CD4-positive, alpha-beta T cell treated with Interleukin-4 for 1 hour (primary cell): ENCODE measurements around the gene CCNB2.
A peak's percentile ranks its signal among the peaks of the same experiment; 100 is the strongest.
"Not testable (repeated sequence)": the region's sequence is repeated elsewhere in the genome, so short reads cannot be mapped to it uniquely, and the experiment has no call there.

ENCODE experiments used
- DNase-seq, 2 donors: peaks; one replicate each; pipeline ENCODE4 v3.0.0-alpha.2; 2020 to 2022

The CCNB2 gene

DNA sequence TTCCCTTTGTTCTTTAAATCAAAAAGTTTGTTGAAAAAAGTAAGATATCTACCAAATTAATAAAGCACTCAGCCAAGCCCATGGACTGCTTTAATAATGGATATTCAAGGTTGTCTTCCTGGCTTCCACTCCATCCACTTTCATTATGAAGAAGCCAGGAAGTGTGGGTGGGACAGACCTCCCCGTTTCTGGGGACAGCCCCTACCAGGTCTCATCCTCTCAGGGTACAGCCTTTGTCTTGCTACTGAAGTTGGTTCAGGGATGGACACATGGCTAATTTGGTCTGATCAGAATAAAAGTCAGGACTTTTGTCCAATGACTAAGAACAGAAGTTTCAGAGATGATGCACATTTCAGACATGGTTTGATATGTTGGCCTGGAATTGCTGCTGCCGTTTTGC is 32.6 kb downstream of the CCNB2 start:
- no peak for DNase-seq

DNA sequence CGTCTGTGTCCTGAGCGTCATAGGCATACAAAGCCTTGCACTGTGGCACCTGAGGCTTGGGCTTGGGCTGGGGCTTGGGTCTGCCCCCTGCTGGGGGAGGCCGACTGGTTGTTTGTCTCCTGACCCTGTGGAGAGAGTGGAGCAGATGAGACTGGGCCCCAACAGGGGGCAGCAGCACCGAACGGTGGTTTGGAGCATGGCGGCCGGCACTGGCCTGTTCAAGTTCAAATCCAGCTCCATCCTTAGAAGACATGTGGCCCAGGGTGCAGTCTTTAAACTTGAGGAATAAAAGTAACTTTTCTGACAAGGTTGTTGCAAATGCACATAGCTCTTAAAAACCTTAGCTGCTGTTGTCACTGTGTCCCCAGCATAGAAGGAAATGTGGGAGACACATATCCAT is 33.3 kb downstream of the CCNB2 start:
- peak; percentile 63 to 69 for DNase-seq

DNA sequence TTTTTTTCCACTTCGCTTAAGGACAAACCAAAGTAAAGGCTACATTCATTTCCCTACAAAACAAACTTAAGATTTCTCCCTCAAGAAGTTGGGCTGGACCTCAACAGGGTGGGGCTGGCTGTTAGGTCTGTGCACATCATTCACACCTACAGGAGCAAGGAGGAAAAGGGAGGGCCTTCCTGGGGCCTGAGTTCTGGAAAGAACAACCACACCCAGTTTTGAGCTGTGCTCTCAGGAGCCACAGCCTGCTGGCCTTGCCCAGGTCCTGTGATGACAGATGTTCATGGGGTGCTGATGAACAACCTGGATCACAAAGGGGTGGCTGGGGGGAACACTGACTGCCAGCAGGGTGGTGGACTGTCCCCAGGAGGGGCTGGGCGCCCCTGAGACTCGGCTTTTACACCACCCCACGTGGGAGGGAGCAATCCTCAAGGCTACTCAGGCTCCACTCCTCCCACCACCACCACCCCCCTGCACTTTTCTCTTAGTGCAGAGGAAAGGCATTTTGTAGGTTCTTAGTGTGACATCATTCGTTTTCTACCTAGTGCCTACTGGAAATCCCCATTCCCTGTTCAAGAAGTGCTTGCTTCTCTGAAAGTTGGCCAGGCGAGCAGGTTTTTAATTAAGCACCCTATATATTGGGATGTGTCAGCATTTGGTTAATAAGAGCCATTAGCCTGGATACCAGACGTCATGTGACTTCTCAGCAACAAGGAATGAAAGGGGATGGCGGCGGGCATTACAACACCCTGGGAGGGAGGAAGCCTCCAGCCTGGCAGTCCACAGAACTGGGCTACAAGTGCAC is 35.7 kb downstream of the CCNB2 start:
- no peak for DNase-seq

DNA sequence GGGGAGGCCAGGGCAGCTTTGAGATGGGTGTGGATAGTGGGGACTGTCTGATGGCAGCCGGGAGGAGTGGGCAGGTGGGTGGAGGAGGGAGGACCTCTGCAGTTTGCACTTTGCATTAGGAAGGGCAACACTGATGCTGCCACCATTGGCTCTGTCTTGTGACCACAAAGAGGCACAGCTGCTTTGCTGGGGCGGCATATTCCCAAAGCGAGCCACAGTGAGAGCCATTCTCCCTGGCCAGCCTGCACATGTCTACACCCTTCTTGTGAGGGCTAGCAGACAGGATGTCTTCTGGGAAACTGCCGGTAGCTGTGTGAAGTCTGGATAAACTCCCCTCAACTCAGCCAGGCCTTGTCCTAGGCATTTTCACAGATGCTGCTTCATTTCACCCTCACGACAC is 38.3 kb downstream of the CCNB2 start:
- no peak for DNase-seq

DNA sequence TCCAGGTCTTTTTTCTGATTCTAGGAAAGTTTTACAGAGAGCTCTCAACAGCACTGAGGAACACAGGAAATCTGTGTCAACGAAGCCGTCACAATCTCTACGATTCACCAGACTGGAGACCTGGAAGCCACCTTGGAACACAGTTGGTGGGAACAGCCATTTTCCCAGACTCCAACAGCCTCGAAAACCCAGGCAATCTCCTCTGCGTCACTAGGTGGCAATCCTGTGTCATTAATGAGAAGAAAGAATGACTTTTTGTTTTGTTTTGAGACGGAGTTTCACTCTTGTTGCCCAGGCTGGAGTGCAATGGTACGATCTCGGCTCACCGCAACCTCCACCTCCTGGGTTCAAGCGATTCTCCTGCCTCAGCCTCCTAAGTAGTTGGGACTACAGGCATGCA is 39.6 kb downstream of the CCNB2 start:
- not testable (repeated sequence) for DNase-seq

DNA sequence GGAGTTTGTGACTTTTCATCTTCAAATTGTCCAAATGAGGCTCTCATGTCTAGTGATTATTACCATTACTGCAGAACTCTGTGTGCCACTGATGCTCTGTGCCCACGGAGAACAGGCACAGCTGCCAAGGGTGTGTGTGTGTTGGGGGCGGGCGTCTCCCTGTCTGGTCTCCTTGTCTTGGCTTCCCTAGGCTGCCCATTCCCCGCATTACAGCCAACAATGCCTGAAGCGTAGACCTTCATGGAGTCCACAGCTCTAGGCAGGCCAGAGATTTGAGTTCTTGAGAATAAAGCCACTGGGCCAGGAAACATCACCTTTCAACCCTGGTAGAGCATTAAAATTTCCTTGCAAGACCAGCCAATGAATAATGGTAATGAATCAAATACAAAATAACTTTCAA is 42.7 kb downstream of the CCNB2 start:
- DNase-seq, result no peak

DNA sequence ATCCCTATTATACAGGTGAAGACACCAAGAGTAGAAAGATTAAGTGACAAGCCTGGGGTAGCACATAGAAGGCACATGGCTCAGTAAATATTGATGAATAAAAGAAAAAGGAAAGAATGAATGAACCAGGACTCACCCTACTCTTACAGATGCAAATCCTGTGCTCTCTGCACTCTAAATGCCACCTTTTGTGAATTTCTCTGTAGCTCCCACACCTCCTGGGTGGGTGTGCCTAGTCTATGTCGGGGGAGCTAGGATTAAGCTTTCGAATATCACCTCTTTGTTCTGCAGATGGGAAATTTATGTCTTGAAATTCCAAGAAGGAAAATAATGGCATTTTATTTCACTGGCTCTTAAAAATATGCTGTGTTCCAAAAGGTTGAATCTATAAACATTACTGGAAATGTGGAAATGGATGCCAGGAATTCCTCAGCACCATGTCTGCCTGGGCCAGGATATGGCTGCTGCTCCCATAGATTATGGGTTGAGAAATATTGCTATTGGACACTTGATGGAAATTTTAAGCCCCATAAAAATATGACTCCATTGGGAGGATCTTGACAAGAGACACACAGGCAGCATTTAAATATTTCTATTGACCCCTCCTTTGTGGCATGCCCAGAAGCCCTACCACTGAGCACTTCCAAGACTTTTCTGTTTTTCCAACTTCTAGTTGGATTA is 43.3 kb downstream of the CCNB2 start:
- no peak for DNase-seq

DNA sequence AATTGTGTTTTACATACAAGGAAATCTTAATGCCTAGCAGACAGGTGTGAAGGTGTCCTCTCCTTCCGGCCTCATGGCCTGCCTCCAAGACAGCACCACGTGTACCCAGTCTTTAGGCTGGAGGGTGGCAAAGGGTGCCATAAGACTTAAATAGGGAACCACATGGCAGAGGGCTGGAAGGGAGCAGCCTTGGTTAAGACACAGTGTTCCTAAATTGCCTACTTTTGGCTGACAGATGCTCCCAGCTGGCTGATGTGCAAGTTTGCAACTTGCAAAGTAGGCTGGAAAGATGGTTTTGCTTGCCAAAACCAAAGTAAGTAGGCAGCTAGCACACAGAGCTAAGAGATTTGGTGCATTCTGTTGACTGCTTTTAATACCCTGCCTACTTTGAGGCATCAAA is 45.2 kb downstream of the CCNB2 start:
- DNase-seq, result no peak

DNA sequence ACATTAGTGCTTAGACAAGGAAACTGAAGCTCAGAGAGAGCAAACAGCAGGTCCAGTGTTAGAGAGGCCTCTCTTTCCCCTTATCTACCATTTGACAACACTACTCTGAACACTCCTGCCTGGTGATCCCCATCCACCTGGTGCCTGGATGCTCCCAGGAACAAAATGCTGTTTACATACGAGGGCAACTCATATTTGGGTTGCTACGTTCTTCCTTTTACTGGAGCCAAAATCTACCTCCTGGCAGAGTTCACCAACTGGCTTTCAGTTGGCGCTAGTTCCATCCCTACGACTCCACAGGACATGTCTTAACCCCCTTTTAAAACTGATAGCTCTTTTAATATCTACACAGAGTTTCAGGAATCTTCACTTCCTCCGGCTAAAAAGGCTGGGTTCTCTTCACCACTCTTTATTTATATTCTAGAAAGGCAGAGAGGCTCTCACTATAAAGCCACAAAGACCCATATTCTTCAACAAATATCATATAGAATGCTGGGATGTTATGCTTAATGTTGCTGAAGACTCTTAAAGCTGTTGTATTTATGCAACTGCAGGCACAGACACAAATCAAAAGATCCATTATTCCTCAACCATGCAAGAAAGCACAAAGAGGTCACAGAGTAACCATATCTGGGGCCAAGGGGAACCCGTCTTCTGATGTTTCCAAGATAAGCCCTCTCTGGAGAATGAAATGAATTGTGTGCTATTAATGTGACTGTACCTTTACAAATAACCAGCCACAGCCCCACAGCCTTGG is 47.9 kb downstream of the CCNB2 start:
- no peak for DNase-seq

DNA sequence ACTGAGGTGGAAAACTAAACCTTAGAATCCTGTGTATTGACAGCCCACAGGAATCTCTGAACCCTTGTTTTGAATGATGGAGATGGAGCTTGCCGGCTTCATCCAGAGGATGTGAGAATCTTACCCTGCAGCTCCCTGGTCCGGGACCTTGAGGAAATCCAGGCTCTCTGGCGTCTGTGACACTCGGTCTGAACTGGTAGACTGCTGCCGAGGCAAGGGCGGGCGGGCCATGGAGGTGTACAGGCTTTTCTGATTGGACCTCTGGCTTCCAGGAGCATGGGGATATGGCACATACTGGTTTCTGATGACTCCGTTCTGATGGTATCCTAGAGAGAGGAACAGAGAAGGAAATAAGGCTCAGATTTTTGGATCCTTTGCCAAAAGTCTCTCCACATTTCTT is 48.5 kb downstream of the CCNB2 start:
- no peak for DNase-seq

DNA sequence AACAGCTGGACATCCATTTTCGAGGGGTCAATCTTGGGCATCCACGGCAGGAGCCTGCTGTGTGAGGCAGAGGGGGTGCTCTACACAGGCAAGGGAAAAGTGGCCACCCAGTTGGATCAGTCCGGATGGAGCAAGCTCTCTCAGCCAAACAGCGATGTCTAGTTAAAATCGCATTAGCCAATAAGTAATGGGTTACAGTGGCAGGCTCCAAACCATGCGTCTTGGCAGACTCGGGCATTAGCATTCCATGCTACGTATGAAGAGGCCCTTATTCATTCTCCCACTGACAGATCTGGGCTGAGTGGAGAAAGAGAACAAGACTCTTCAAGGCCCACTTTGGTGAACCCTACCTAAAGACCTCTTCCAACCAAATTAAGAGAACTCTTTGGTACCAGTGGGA is 49.3 kb downstream of the CCNB2 start:
- no peak for DNase-seq

DNA sequence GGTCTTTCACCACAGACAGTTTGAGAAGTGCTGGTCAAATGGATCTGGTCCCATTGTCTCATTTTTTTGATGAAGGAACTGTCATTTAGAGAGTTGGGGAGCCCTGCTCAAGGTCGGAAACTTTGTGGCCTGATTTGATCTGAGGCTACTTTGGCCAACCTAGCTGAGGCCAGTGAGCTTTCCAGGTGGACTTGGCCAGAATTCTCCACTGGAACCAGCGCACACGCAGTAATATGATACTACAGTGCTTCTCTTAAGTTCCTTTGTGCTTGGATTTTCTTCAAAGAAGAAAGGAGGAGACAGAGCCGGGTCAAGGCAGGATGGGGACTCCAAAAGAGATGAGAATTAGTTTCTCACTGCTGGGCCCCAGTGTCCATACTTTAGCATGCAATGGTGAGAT is 50.5 kb downstream of the CCNB2 start:
- no peak for DNase-seq

DNA sequence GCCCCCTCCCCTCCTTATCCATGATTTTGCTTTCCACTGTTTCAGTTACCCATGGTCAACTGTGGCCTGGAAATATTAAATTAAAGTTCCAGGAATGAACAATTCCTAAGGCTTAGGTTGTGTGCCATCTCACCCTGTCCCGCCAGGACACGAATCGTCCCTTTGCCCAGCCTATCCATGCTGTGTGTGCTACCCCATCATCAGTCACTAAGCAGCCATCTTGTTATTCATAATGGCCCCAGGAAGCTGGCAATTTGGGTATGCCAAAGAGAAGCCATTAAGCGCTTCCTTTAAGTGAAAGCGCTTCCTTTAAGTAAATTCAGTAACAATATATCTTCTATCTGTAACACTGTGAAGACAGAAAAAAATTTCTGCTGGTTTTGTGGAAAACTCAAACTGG is 52.5 kb downstream of the CCNB2 start:
- no peak for DNase-seq

DNA sequence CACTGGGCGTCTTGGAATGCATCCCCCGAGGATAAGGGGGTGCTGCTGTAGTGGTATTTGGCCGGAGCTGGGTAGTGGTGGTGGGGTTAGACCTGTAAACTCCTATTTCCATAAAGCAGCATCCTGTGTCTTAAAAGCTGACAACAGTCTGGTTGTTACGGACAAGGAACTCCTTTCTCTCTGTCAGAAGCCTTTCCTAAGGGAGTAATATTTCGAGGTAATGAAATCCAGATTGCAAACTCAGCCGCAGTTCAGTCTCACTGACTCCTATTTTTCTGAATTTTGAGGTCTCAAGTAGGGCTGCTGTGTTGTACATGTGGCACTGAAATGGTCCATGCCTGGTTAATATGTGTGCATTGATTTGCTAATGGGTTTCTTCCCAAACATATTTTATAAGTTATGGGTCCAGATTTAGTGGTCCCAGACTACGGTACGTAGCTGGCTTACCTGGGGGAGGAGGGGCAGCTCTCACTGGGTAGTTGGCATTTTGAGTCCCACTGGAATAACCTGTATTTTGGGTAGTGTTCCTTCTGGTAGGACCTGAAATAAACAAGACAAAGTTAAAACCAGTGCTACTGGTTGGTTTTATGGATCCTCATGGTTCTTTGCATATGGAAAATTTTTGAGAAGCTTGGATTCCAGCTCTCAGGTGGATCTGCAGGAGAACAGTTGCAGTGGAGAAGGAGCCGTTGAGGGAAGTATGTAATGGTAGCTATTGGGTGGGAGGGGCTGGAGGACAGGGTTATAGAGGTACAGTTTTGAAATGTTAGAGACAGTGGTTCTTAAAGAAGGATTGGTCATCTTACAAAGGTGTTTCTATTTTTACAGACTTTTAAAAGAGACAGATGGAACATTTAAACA is 53.1 kb downstream of the CCNB2 start:
- DNase-seq, result no peak

DNA sequence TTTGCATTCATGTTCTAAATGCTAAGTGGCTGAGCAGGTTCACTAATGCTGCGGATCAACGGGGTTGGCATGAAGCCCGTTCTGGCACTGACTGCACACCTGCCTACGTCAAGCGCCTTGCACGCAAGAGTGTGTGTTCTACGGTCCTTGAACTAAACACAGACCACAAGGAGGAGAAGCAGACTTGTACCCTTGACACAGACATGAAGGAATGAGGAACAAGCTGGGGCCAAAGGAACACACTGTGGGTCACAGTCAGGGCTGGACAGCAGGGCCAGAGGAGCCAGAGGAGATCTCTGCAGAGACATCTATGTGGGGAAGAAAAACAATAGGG is 53.7 kb downstream of the CCNB2 start:
- no peak for DNase-seq

DNA sequence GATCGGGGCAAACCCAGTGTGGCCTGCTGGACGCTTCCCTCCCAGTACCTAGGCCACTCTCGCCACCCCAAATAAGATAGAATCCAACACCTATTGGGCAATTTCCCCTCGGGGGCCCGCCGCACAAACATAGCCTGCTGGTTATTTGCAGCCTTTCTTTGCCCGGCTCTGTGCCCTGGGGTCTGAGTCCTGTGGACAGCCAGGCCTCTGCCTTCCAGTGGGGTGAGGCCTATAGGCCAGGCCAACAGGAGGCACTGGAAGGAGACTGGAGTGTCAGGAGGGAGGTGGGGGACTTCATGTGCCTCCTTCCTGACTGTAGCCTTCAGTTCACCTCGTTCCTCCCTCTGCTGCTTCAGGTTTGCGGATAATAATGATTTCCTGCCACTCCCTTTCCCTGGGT is 54.3 kb downstream of the CCNB2 start:
- DNase-seq, result no peak

DNA sequence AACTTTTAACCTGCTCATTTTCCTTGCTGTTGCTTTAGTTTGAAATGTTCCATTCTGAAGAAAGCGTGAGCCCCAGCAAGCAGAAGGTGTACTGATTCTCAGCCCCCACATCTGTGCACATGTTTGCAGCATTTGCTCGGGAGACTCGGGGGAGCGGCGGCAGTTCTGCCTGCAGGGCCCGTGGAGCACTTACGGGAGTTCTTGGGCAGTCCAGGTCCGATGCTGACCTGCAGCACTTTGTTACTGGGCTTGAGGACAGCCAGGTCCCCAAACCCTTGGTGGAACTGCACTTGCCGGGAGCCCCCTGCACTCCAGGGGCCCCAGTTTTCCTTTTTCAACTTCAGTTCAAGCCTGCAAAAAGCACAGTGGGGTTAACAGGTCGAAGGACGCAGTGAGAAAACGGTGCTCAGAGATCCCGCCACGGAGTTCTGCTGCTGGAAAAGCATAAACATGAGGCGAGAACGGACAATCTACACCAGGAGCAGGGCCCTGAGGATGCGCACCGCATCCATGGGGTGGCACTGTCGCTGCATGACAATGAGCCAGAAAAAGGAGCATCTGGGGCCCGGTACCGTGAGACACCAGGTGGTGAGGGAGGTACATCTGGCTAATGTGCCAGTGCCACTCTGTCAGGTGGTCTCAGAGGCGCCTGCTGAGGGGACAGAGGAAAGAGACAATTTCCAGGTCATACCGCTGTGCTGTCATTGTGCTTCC is 56.1 kb downstream of the CCNB2 start:
- DNase-seq, result no peak

DNA sequence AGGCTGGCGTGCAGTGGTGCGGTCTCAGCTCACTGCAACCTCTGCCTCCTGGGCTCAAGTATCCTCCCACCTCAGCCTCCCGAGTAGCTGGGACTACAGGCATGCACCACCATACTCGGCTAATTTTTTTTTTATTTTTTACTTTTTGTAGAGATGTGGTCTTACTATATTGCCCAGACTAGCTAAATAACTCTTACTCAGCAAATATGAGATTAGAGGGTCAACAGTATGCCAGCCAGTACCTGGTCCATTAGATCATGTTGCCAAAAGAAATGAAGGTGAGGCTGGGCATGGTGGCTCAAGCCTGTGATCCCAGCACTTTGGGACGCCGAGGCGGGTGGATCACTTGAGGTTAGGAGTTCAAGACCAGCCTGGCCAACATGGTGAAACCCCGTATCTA is 57.1 kb downstream of the CCNB2 start:
- DNase-seq, result not testable (repeated sequence)

DNA sequence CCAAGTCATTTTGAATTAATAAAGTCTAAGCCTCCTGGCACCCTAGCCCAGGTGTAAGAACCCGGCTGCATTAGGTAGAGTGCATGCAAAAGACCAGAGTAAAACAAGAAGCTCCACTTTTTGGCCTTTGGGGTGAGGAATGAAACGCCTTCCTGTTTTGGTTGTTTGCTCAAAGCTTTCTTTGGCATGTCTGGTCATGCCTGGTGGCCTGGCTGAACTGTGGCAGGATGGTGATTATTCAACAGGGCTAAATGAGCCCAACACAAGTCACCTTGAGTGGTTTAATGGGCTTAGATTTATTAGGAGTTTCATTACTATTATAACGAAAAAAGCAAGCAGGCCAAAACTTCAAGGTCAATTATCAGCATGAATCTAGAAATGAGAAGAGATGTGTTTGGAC is 60.8 kb downstream of the CCNB2 start:
- no peak for DNase-seq

DNA sequence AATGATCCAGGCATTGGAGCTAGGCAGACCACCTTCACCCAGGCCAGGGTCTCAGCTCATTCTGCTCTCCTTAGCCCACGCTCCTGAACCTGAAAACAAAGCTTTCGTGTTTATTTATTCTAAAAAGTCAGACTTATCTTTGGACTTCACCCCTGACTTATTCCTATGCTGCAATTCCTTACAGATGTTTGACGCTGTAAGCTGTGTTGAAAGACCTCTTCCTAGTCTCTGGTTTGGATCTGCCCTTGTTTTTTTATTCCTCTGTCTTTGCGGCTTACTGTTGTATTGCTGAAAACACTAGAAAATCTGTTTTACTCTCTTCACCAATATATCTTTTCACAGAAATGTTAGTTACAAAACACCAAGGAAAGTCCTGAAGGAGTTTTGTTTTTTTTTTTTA is 61.2 kb downstream of the CCNB2 start:
- DNase-seq, result no peak

DNA sequence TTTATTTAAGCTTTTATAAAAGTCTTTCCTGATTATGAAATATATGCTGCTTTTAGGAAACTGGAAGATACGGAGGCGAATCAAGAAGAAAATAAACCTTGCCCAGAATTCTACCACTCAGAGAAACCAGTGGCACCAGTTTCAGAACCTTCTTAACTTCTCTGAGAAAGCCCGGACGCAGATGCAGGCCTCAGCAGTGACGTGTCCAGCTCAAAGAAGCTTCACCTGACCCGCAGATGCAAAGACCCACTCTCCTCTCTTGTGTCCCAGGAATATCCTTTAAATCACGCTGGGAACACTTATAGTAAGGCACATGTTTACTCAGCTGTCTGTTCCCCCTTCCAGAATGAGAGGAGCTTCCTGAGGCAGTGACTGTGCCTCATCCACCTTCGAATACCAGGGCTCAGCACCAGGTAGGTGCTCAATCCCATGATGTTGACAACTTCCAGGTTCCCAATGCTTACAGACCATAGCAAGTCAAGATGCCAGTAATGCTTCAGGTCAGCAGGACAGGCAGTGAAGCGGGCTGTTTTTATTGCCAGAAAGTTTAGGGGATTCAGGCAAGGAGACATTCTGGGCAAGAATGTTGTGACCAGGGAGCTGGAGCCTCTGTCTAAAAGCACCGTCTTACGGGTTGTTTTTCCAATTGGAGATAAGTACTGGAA is 61.8 kb downstream of the CCNB2 start:
- DNase-seq, result no peak

DNA sequence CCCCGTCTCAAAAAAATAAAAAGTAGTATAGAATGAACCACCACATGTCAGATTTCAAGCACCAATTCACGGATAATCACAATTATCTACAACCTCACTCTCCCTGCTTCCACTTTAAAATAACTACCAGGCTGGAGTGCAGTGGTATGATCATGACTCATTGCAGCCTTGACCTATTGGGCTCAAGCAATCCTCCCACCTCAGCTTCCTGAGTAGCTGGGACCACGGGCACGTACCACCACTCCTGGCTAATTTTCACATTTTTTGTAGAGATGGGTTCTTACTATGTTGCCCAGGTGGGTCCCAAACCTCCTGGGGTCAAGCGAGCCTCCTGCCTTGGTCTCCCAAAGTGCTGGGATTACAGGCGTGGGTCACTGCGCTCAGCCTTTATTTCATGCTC is 63.6 kb downstream of the CCNB2 start:
- no peak for DNase-seq
